Suppressor macrophage treated with lipopolysaccharide for 4 hours (primary cell): Measurements from ENCODE around the gene SH3GL2.
A peak's percentile ranks its signal among the peaks of the same experiment; 100 is the strongest.
"Not testable (repeated sequence)": the region's sequence is repeated elsewhere in the genome, so short reads cannot be mapped to it uniquely, and the experiment has no call there.

Experiments used
- DNase-seq: peaks from one replicate; pipeline ENCODE4 v3.0.0-alpha.2; 2020

The SH3GL2 gene

GRCh38 chr9:17760250-17760649 lies 181.4 kb downstream of the SH3GL2 start:
- DNase-seq, result no peak

GRCh38 chr9:17761984-17762676 lies 183.3 kb downstream of the SH3GL2 start:
- DNase-seq, result no peak

GRCh38 chr9:17764306-17764705 lies 185.4 kb downstream of the SH3GL2 start:
- no peak for DNase-seq

- not testable (repeated sequence) for DNase-seq
These were observed 186.3 kb downstream of the SH3GL2 start for GRCh38 chr9:17765131-17765530.

GRCh38 chr9:17772223-17772622 lies 193.4 kb downstream of the SH3GL2 start:
- no peak for DNase-seq

- DNase-seq, result no peak
These were observed 196.8 kb downstream of the SH3GL2 start for GRCh38 chr9:17775656-17776055.

- DNase-seq, result no peak
These were observed 197.9 kb downstream of the SH3GL2 start for GRCh38 chr9:17776735-17777134.

GRCh38 chr9:17777465-17777864 lies 198.6 kb downstream of the SH3GL2 start:
- DNase-seq, result no peak

GRCh38 chr9:17782430-17783149 lies 203.7 kb downstream of the SH3GL2 start:
- DNase-seq, result no peak

- DNase-seq, result no peak
These were observed 204.4 kb downstream of the SH3GL2 start for GRCh38 chr9:17783227-17783626.

- no peak for DNase-seq
These were observed 210.4 kb downstream of the SH3GL2 start for GRCh38 chr9:17789316-17789715.

- DNase-seq, result no peak
These were observed 215.1 kb downstream of the SH3GL2 start for GRCh38 chr9:17793713-17794622.

GRCh38 chr9:17795744-17796143 lies 216.9 kb downstream of the SH3GL2 start:
- DNase-seq, result no peak

- peak; percentile 70 for DNase-seq
These were observed 220.5 kb downstream of the SH3GL2 start for GRCh38 chr9:17799369-17799768.

- no peak for DNase-seq
These were observed 221.6 kb downstream of the SH3GL2 start for GRCh38 chr9:17800418-17800817.

- peak; percentile 20 for DNase-seq
These were observed 223.5 kb downstream of the SH3GL2 start for GRCh38 chr9:17802249-17802857.

- DNase-seq, result no peak
These were observed 228.9 kb downstream of the SH3GL2 start for GRCh38 chr9:17807613-17808282.

GRCh38 chr9:17810317-17810716 lies 231.5 kb downstream of the SH3GL2 start:
- DNase-seq, result no peak

GRCh38 chr9:17810728-17811571 lies 232.1 kb downstream of the SH3GL2 start:
- DNase-seq, result peak; percentile 79

GRCh38 chr9:17813798-17814197 lies 234.9 kb downstream of the SH3GL2 start:
- no peak for DNase-seq

GRCh38 chr9:17816431-17817027 lies 237.7 kb downstream of the SH3GL2 start:
- no peak for DNase-seq
